Stomach (tissue), 4 donors: ENCODE results near the gene SCYL2.
"Not testable (repeated sequence)": the region's sequence is repeated elsewhere in the genome, so short reads cannot be mapped to it uniquely, and the experiment has no call there.

Experiments used
- POLR2A ChIP-seq, 4 donors: fragments of 450-650 bp; IDR thresholded peaks; one replicate each; pipeline ENCODE4 v1.6.1; 2016; ENCODE audit warnings: antibody characterized with exemption in 4 of 4, control low read depth in 2 of 4, mild to moderate bottlenecking in 1 of 4, moderate library complexity in 1 of 4
- POLR2AphosphoS5 ChIP-seq, 3 donors: sonication (generic); formaldehyde crosslinking; IDR thresholded peaks; one replicate each; pipeline ENCODE4 v1.6.1; 2016; ENCODE audit warnings: antibody characterized with exemption in 3 of 3

GRCh38 chr12:100342897-100343296 is 75.9 kb downstream of the SCYL2 start:
- not testable (repeated sequence) for TF ChIP-seq POLR2A, POLR2AphosphoS5 (IDR thresholded peaks at IDR 0.05)
